Osteocyte (in vitro differentiated cells): ENCODE data around the gene MIER1. TPM values are rescaled to one million over a fixed set of nuclear protein-coding genes. Genes with fewer than 3 reads are reported as not detected.
A peak's percentile ranks its signal among the peaks of the same experiment; 100 is the strongest.
"Not testable (repeated sequence)": the region's sequence is repeated elsewhere in the genome, so short reads cannot be mapped to it uniquely, and the experiment has no call there.

ENCODE experiments used
- DNase-seq: peaks from one replicate; pipeline ENCODE4 v3.0.0; 2021; ENCODE audit warnings: mixed read lengths; ENCODE audit not compliant: unreplicated experiment; ENCODE audit errors: extremely low spot score
- H3K27ac Mint-ChIP-seq: one replicate; pipeline ENCODE4 v1.8.0; 2021; ENCODE audit warnings: mild to moderate bottlenecking, mixed read lengths; ENCODE audit not compliant: unreplicated experiment
- H3K27me3 Mint-ChIP-seq: one replicate; pipeline ENCODE4 v1.8.0; 2021; ENCODE audit warnings: mixed read lengths; ENCODE audit not compliant: unreplicated experiment
- H3K36me3 Mint-ChIP-seq: one replicate; pipeline ENCODE4 v1.8.0; 2021; ENCODE audit warnings: mixed read lengths; ENCODE audit not compliant: unreplicated experiment
- H3K4me1 Mint-ChIP-seq: one replicate; pipeline ENCODE4 v1.8.0; 2021; ENCODE audit warnings: mixed read lengths; ENCODE audit not compliant: unreplicated experiment
- H3K4me3 Mint-ChIP-seq: one replicate; pipeline ENCODE4 v1.8.0; 2021; ENCODE audit warnings: mild to moderate bottlenecking, moderate library complexity, mixed read lengths; ENCODE audit not compliant: unreplicated experiment
- H3K9me3 Mint-ChIP-seq: one replicate; pipeline ENCODE4 v1.8.0; 2021; ENCODE audit warnings: mixed read lengths; ENCODE audit not compliant: unreplicated experiment
- CTCF ChIP-seq: fragments of 200-600 bp; sonication (generic); IDR thresholded peaks from 2 replicates; pipeline ENCODE4 v1.5.0; 2021; ENCODE audit warnings: antibody characterized with exemption, mild to moderate bottlenecking, moderate library complexity
- long read RNA-seq: library from polyadenylated mRNA; unstranded; transcript quantifications from one replicate; pipeline ENCODE4 v2.0.0, GENCODE V29; 2021
- total RNA-seq: library from RNA; stranded (reverse); gene quantifications from 2 replicates; pipeline ENCODE4 v1.2.1, GENCODE V29; 2021

The MIER1 gene
- 45.8 and 48.3 TPM in 2 replicates for total RNA-seq
- long read RNA-seq, full-length matches to known transcripts = 17 of 49 reads
- long read RNA-seq, partial matches to known transcripts = 14 of 49 reads
- long read RNA-seq, other reads (novel, unspliced or antisense) = 18 of 49 reads

- Mint-ChIP-seq H3K4me3 (peak within 1 kb of the TSS; percentile 94), H3K27ac (peak within 1 kb of the TSS; percentile 98), H3K4me1 (peaks cover 34% of the 10 kb centered on the region), H3K9me3 (no peaks in the 10 kb centered on the region), H3K27me3 (no peaks in the 10 kb centered on the region), H3K36me3 (peaks cover 2% of the 10 kb centered on the region)
- TF ChIP-seq CTCF = no peak
- DNase-seq = peak; percentile 100
Observed at GRCh38 chr1:66924756-66925557, at the start of gene MIER1, which contains the start of gene DNAI4. TSS of gene MIER1 (plus strand) at chr1:66924990. CDS start at chr1:66925029, 39 bp downstream. TSS of gene DNAI4 (minus strand) at chr1:66924856. CDS start at chr1:66924831, 25 bp downstream.

GRCh38 chr1:66876664-66877063 is 48.1 kb upstream of the MIER1 start:
- Mint-ChIP-seq H3K9me3 (peaks cover 27% of the 10 kb centered on the region), H3K27me3 (no peaks in the 10 kb centered on the region), H3K4me3 (no peak overlapping the region), H3K4me1 (no peaks in the 10 kb centered on the region), H3K27ac (no peak overlapping the region), H3K36me3 (peaks cover 5% of the 10 kb centered on the region)
- TF ChIP-seq CTCF = no peak
- DNase-seq = no peak

- Mint-ChIP-seq H3K36me3 (peaks cover 6% of the 10 kb centered on the region), H3K4me1 (no peaks in the 10 kb centered on the region), H3K9me3 (peaks cover 4% of the 10 kb centered on the region), H3K27me3 (no peaks in the 10 kb centered on the region), H3K27ac (no peak overlapping the region), H3K4me3 (no peak overlapping the region)
- no peak for TF ChIP-seq CTCF
- no peak for DNase-seq
Observed at GRCh38 chr1:66889030-66889429, 35.8 kb upstream of the MIER1 start.

GRCh38 chr1:66890621-66891020 is 34.2 kb upstream of the MIER1 start:
- no peaks in the 10 kb centered on the region for H3K27me3 Mint-ChIP-seq
- DNase-seq = no peak
- H3K4me3 Mint-ChIP-seq = no peak overlapping the region
- H3K36me3 Mint-ChIP-seq = peaks cover 6% of the 10 kb centered on the region
- no peak overlapping the region for H3K27ac Mint-ChIP-seq
- no peak for TF ChIP-seq CTCF
- H3K9me3 Mint-ChIP-seq = peaks cover 4% of the 10 kb centered on the region
- H3K4me1 Mint-ChIP-seq = no peaks in the 10 kb centered on the region

GRCh38 chr1:66893712-66894111 is 31.1 kb upstream of the MIER1 start:
- Mint-ChIP-seq H3K27ac (no peak overlapping the region), H3K27me3 (no peaks in the 10 kb centered on the region), H3K4me1 (no peaks in the 10 kb centered on the region), H3K9me3 (no peaks in the 10 kb centered on the region), H3K36me3 (no peaks in the 10 kb centered on the region), H3K4me3 (no peak overlapping the region)
- no peak for TF ChIP-seq CTCF
- no peak for DNase-seq

GRCh38 chr1:66915203-66915602 is 9.6 kb upstream of the MIER1 start:
- not testable (repeated sequence) for DNase-seq, H3K27me3 Mint-ChIP-seq, H3K9me3 Mint-ChIP-seq, H3K27ac Mint-ChIP-seq, H3K4me1 Mint-ChIP-seq, H3K4me3 Mint-ChIP-seq
- peaks cover 11% of the 10 kb centered on the region for H3K36me3 Mint-ChIP-seq
